ENCODE results near the gene UBQLN3.

The UBQLN3 gene

DNA sequence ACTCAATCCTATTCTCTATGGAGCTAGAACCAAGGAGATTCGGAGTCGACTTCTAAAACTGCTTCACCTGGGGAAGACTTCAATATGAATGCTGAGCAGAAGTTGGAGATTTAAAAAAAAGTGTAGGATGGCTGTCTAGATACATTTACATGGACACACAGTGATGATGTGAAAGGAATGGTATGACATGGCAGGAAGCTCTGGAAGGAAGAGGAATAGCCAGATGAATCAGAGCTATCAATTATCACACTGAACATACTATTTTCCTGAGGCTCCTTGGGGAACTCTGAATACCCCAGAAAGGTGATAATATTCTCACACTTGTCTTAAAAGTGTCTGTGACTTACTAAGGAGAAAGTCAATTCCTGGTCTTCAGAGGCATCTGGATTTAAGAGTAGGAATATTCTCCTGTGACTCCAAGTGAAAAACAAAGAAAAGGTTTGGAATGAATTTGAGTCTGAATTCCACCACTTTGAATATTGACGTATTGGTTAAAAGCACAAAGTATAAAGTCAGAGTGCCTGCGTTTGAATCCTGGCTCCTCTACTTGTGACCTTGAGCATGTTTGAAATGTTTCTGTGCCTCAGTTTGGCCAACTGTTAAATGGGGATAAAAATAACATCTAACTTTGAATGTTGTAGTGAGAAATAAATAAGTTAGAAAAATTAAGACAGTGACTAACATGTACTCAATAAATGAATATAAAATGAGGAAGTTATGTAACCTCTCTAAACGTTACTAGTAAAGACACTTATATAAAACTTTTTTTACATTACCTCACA, 20.0 kb downstream of the UBQLN3 start:
- TF ChIP-seq POLR2AphosphoS5 (IDR thresholded peaks at IDR 0.05; ENCODE audit: low read depth) (no peak), GABPA (IDR thresholded peaks at IDR 0.05; ENCODE audit: low read depth) (no peak), SPI1 (IDR thresholded peaks at IDR 0.05; ENCODE audit: borderline replicate concordance, low read depth) (no peak)
- TF ChIP-seq, protein P1, sequence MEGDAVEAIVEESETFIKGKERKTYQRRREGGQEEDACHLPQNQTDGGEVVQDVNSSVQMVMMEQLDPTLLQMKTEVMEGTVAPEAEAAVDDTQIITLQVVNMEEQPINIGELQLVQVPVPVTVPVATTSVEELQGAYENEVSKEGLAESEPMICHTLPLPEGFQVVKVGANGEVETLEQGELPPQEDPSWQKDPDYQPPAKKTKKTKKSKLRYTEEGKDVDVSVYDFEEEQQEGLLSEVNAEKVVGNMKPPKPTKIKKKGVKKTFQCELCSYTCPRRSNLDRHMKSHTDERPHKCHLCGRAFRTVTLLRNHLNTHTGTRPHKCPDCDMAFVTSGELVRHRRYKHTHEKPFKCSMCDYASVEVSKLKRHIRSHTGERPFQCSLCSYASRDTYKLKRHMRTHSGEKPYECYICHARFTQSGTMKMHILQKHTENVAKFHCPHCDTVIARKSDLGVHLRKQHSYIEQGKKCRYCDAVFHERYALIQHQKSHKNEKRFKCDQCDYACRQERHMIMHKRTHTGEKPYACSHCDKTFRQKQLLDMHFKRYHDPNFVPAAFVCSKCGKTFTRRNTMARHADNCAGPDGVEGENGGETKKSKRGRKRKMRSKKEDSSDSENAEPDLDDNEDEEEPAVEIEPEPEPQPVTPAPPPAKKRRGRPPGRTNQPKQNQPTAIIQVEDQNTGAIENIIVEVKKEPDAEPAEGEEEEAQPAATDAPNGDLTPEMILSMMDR (IDR thresholded peaks at IDR 0.05; ENCODE audit: insufficient read depth, low read length): no peak
- TF ChIP-seq, protein P2, sequence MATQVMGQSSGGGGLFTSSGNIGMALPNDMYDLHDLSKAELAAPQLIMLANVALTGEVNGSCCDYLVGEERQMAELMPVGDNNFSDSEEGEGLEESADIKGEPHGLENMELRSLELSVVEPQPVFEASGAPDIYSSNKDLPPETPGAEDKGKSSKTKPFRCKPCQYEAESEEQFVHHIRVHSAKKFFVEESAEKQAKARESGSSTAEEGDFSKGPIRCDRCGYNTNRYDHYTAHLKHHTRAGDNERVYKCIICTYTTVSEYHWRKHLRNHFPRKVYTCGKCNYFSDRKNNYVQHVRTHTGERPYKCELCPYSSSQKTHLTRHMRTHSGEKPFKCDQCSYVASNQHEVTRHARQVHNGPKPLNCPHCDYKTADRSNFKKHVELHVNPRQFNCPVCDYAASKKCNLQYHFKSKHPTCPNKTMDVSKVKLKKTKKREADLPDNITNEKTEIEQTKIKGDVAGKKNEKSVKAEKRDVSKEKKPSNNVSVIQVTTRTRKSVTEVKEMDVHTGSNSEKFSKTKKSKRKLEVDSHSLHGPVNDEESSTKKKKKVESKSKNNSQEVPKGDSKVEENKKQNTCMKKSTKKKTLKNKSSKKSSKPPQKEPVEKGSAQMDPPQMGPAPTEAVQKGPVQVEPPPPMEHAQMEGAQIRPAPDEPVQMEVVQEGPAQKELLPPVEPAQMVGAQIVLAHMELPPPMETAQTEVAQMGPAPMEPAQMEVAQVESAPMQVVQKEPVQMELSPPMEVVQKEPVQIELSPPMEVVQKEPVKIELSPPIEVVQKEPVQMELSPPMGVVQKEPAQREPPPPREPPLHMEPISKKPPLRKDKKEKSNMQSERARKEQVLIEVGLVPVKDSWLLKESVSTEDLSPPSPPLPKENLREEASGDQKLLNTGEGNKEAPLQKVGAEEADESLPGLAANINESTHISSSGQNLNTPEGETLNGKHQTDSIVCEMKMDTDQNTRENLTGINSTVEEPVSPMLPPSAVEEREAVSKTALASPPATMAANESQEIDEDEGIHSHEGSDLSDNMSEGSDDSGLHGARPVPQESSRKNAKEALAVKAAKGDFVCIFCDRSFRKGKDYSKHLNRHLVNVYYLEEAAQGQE (IDR thresholded peaks at IDR 0.05; ENCODE audit: insufficient replicate concordance, low read depth): no peak
- no peak for DNase-seq (ENCODE audit: low read depth in 1 of 2, low spot score in 1 of 2)
- no peak overlapping the region for H3K4me3 ChIP-seq (replicated peaks; ENCODE audit: insufficient read depth, low read length)
- H3K27me3 ChIP-seq (ENCODE audit: insufficient read depth, poor library complexity, severe bottlenecking): no peaks in the 10 kb centered on the region
- no peak overlapping the region for H3K27ac ChIP-seq (replicated peaks)

DNA sequence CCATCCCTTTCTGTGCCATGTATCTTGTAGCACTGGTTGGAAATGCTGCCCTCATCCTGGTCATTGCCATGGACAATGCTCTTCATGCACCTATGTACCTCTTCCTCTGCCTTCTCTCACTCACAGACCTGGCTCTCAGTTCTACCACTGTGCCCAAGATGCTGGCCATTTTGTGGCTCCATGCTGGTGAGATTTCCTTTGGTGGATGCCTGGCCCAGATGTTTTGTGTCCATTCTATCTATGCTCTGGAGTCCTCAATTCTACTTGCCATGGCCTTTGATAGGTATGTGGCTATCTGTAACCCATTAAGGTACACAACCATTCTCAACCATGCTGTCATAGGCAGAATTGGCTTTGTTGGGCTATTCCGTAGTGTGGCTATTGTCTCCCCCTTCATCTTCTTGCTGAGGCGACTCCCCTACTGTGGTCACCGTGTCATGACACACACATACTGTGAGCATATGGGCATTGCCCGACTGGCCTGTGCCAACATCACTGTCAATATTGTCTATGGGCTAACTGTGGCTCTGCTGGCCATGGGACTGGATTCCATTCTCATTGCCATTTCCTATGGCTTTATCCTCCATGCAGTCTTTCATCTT, 20.9 kb downstream of the UBQLN3 start:
- Histone ChIP-seq H3K4me3 (replicated peaks; ENCODE audit: insufficient read depth, low read length) (no peak overlapping the region), H3K27ac (replicated peaks) (no peak overlapping the region), H3K27me3 (ENCODE audit: insufficient read depth, poor library complexity, severe bottlenecking) (no peaks in the 10 kb centered on the region)
- DNase-seq (ENCODE audit: low read depth in 1 of 2, low spot score in 1 of 2): no peak
- TF ChIP-seq POLR2AphosphoS5 (IDR thresholded peaks at IDR 0.05; ENCODE audit: low read depth) (no peak), GABPA (IDR thresholded peaks at IDR 0.05; ENCODE audit: low read depth) (no peak), SPI1 (IDR thresholded peaks at IDR 0.05; ENCODE audit: borderline replicate concordance, low read depth) (no peak)
- TF ChIP-seq, protein P2 (IDR thresholded peaks at IDR 0.05; ENCODE audit: insufficient replicate concordance, low read depth): no peak
- TF ChIP-seq, protein P1 (IDR thresholded peaks at IDR 0.05; ENCODE audit: insufficient read depth, low read length): no peak

DNA sequence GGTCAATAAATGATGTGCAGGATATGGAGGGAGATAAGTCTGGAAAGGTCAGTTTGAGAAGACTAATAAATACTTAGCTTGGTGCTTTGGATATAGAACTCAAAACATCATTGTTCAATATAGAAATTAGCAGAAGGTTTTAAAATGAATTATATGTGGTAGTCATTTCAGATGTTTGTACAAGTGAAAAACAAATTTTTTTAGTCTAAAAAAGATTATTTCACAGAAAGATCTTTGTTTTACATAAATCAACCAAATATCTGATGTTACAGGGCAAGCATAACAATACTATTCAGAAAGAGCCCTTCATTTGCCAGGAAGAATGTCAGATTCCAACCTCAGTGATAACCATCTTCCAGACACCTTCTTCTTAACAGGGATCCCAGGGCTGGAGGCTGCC, 21.4 kb downstream of the UBQLN3 start, which contains the start of gene OR52D1:
OR52D1 (plus strand) TSS at position 301 of the 400 bp plus-strand sequence; CDS start at position 323, 22 bp downstream.
- Histone ChIP-seq H3K27me3 (ENCODE audit: insufficient read depth, poor library complexity, severe bottlenecking) (no peaks in the 10 kb centered on the region), H3K27ac (replicated peaks) (no peak within 1 kb of the TSS), H3K4me3 (replicated peaks; ENCODE audit: insufficient read depth, low read length) (no peak within 1 kb of the TSS)
- TF ChIP-seq SPI1 (IDR thresholded peaks at IDR 0.05; ENCODE audit: borderline replicate concordance, low read depth) (no peak), GABPA (IDR thresholded peaks at IDR 0.05; ENCODE audit: low read depth) (no peak), POLR2AphosphoS5 (IDR thresholded peaks at IDR 0.05; ENCODE audit: low read depth) (no peak)
- TF ChIP-seq, protein P1 (IDR thresholded peaks at IDR 0.05; ENCODE audit: insufficient read depth, low read length): no peak
- TF ChIP-seq, protein P2 (IDR thresholded peaks at IDR 0.05; ENCODE audit: insufficient replicate concordance, low read depth): no peak
- DNase-seq (ENCODE audit: low read depth in 1 of 2, low spot score in 1 of 2): no peak
